Measurements from ENCODE around the gene CAMK2D.
A peak's percentile ranks its signal among the peaks of the same experiment; 100 is the strongest.

The CAMK2D gene

GRCh38 chr4:113565702-113566012 lies 195.9 kb downstream of the CAMK2D start:
- DNase-seq (ENCODE audit: low spot score), result no peak

- DNase-seq (ENCODE audit: low spot score), result no peak
Observed at GRCh38 chr4:113564493-113564892, 197.0 kb downstream of the CAMK2D start.

GRCh38 chr4:113563691-113564378 lies 197.7 kb downstream of the CAMK2D start:
- DNase-seq (ENCODE audit: low spot score), result no peak

GRCh38 chr4:113561758-113562157 lies 199.8 kb downstream of the CAMK2D start:
- DNase-seq (ENCODE audit: low spot score), result no peak

GRCh38 chr4:113561092-113561491 lies 200.4 kb downstream of the CAMK2D start:
- DNase-seq (ENCODE audit: low spot score), result no peak

GRCh38 chr4:113560579-113560978 lies 201.0 kb downstream of the CAMK2D start:
- no peak for DNase-seq (ENCODE audit: low spot score)

- no peak for DNase-seq (ENCODE audit: low spot score)
Observed at GRCh38 chr4:113559947-113560346, 201.6 kb downstream of the CAMK2D start.

- DNase-seq (ENCODE audit: low spot score), result no peak
Observed at GRCh38 chr4:113556382-113557134, 205.0 kb downstream of the CAMK2D start.

- DNase-seq (ENCODE audit: low spot score), result no peak
Observed at GRCh38 chr4:113555868-113556267, 205.7 kb downstream of the CAMK2D start.

- DNase-seq (ENCODE audit: low spot score), result no peak
Observed at GRCh38 chr4:113553082-113553481, 208.5 kb downstream of the CAMK2D start.

GRCh38 chr4:113550510-113550909 lies 211.0 kb downstream of the CAMK2D start:
- DNase-seq (ENCODE audit: low spot score), result no peak

- DNase-seq (ENCODE audit: low spot score), result no peak
Observed at GRCh38 chr4:113548303-113548702, 213.2 kb downstream of the CAMK2D start.

- peak; percentile 86 for DNase-seq (ENCODE audit: low spot score)
Observed at GRCh38 chr4:113547487-113548042, 214.0 kb downstream of the CAMK2D start.

GRCh38 chr4:113541933-113542332 lies 219.6 kb downstream of the CAMK2D start:
- no peak for DNase-seq (ENCODE audit: low spot score)

GRCh38 chr4:113540859-113541258 lies 220.7 kb downstream of the CAMK2D start:
- DNase-seq (ENCODE audit: low spot score), result no peak

GRCh38 chr4:113539408-113539807 lies 222.1 kb downstream of the CAMK2D start:
- DNase-seq (ENCODE audit: low spot score), result no peak

- no peak for DNase-seq (ENCODE audit: low spot score)
Observed at GRCh38 chr4:113537628-113538027, 223.9 kb downstream of the CAMK2D start.

GRCh38 chr4:113537203-113537602 lies 224.3 kb downstream of the CAMK2D start:
- no peak for DNase-seq (ENCODE audit: low spot score)

- no peak for DNase-seq (ENCODE audit: low spot score)
Observed at GRCh38 chr4:113534711-113535110, 226.8 kb downstream of the CAMK2D start.

- DNase-seq (ENCODE audit: low spot score), result no peak
Observed at GRCh38 chr4:113531572-113531971, 230.0 kb downstream of the CAMK2D start.

- no peak for DNase-seq (ENCODE audit: low spot score)
Observed at GRCh38 chr4:113528395-113528794, 233.1 kb downstream of the CAMK2D start.

GRCh38 chr4:113525521-113525920 lies 236.0 kb downstream of the CAMK2D start:
- no peak for DNase-seq (ENCODE audit: low spot score)

- no peak for DNase-seq (ENCODE audit: low spot score)
Observed at GRCh38 chr4:113524505-113525186, 236.9 kb downstream of the CAMK2D start.

Measured in ecto neural progenitor cell (in vitro differentiated cells).